Subcutaneous adipose tissue (tissue), 4 donors: ENCODE results near the gene SLC26A6. TPM values are rescaled to one million over a fixed set of nuclear protein-coding genes. Genes with fewer than 3 reads are reported as not detected.

Experiments used
- CTCF ChIP-seq: fragments of 450-650 bp; IDR thresholded peaks from one replicate; pipeline ENCODE4 v1.5.1; 2016; ENCODE audit warnings: low read depth, mild to moderate bottlenecking, control low read depth, antibody characterized with exemption, moderate library complexity
- total RNA-seq, 4 donors: library from RNA; depleted of rRNA; stranded (reverse); fragments of >200 nt; gene quantifications; one replicate each; pipeline ENCODE4 v1.1.0, GENCODE V29; 2016

The SLC26A6 gene
- total RNA-seq, 4 donors from 2014 or later = 4.2 to 18.9 (median 18.1) TPM

GRCh38 chr3:48596676-48597407 lies 38.4 kb downstream of the SLC26A6 start:
- no peak for TF ChIP-seq CTCF

- no peak for TF ChIP-seq CTCF
Observed at GRCh38 chr3:48596157-48596556, 39.1 kb downstream of the SLC26A6 start.

- no peak for TF ChIP-seq CTCF
Observed at GRCh38 chr3:48595526-48596121, 39.6 kb downstream of the SLC26A6 start.

GRCh38 chr3:48595075-48595525 lies 40.2 kb downstream of the SLC26A6 start, which contains the start of gene COL7A1:
Gene COL7A1, minus strand, starts transcription at chr3:48595329. Its CDS starts 170 bp downstream, at chr3:48595159.
- no peak for TF ChIP-seq CTCF

GRCh38 chr3:48594417-48595049 lies 40.7 kb downstream of the SLC26A6 start:
- no peak for TF ChIP-seq CTCF

GRCh38 chr3:48593337-48593736 lies 41.9 kb downstream of the SLC26A6 start:
- TF ChIP-seq CTCF = no peak

GRCh38 chr3:48592519-48593087 lies 42.7 kb downstream of the SLC26A6 start:
- no peak for TF ChIP-seq CTCF
